Right lobe of liver (tissue), 6 donors: ENCODE measurements around the gene ACO1. TPM values are rescaled to one million over a fixed set of nuclear protein-coding genes. Genes with fewer than 3 reads are reported as not detected.
A peak's percentile ranks its signal among the peaks of the same experiment; 100 is the strongest.

Experiments used
- ATAC-seq, 4 donors: fragments of 200-7000 bp; cut with Tn5 transposase; one replicate each; pipeline ENCODE4 v1.9.1; 2020; ENCODE audit warnings: mild to moderate bottlenecking in 4 of 4, moderate library complexity in 4 of 4
- DNase-seq, 3 donors: peaks; one replicate each; pipeline ENCODE4 v3.0.0-alpha.2; 2020
- H3K27ac ChIP-seq, 3 donors: fragments of 200-600 bp; one replicate each; pipeline ENCODE4 v1.8.0; 2022
- H3K27me3 ChIP-seq, 2 donors: fragments of 200-600 bp; one replicate each; pipeline ENCODE4 v1.8.0; 2022
- H3K36me3 ChIP-seq, 4 donors: fragments of 200-600 bp; sonication (generic) in 1 of 4; one replicate each; pipeline versions ENCODE4 v1.5.1 to v1.8.0; 2017 to 2022; ENCODE audit warnings: control low read depth in 1 of 4
- H3K4me1 ChIP-seq, 4 donors: fragments of 200-600 bp; sonication (generic) in 1 of 4; one replicate each; pipeline versions ENCODE4 v1.5.1 to v1.8.0; 2017 to 2022; ENCODE audit warnings: control low read depth in 1 of 4
- H3K4me3 ChIP-seq, 3 donors: fragments of 200-600 bp; one replicate each; pipeline ENCODE4 v1.8.0; 2022
- H3K9me3 ChIP-seq, 4 donors: fragments of 200-600 bp; sonication (generic) in 1 of 4; one replicate each; pipeline versions ENCODE4 v1.5.1 to v1.8.0; 2017 to 2022; ENCODE audit warnings: control low read depth in 1 of 4
- CTCF ChIP-seq, 4 donors: fragments of 200-600 bp in 3 of 4; fragments of 450-650 bp in 1 of 4; IDR thresholded peaks; one replicate each; pipeline versions ENCODE4 v1.5.1 to v1.8.0; 2016 to 2022; ENCODE audit warnings: antibody characterized with exemption in 4 of 4, mild to moderate bottlenecking in 2 of 4
- POLR2A ChIP-seq: fragments of 450-650 bp; IDR thresholded peaks from one replicate; pipeline ENCODE4 v1.6.1; 2017; ENCODE audit warnings: antibody characterized with exemption, mild to moderate bottlenecking
- WGBS: methylation state at CpG from one replicate; pipeline ENCODE4 v1.1.6; 2018; ENCODE audit warnings: low coverage, low lambda C conversion rate; ENCODE audit not compliant: insufficient coverage; ENCODE audit errors: missing lambda C conversion rate; 5-methylcytosine and 5-hydroxymethylcytosine counted together
- intact Hi-C, 2 donors: fragments of 100-400 bp; cut with DNase I; formaldehyde crosslinking; loops; one replicate each; pipeline versions ENCODE4 v1.11.2 to v1.14.1; 2022
- long read RNA-seq: library from polyadenylated mRNA; unstranded; transcript quantifications from one replicate; pipeline ENCODE4 v2.0.0, GENCODE V29; 2019
- total RNA-seq, 6 experiments: library from RNA; depleted of rRNA in 2 of 6; stranded (reverse); fragments of >200 nt in 2 of 6; fragmentation: NEBNext Ultra II Directional in 3 of 6; extraction: Animal tissue kit (Norgen Biotek cat#: 25700) in 3 of 6; gene quantifications; one replicate each; pipeline versions ENCODE4 v1.1.0 to v1.2.4, GENCODE V29; 2016 to 2023
- donor health status: DM: no; HTN: yes; CAD: no.
- donor health status: DM: no; HTN: no; CAD: no.
- donor health status: DM: no; HTN: no; CAD: no.
- donor health status: DM: no; HTN: yes; CAD: no.
- donor health status: DM: no; HTN: yes; CAD: no.

ACO1 gene
- total RNA-seq = 100 to 1,000 TPM in 3 of 6 experiments, 10 to 100 TPM in 3; 75.4 to 108 (median 98.1) TPM
- long read RNA-seq, full-length matches to known transcripts = 15 of 38 reads
- long read RNA-seq, partial matches to known transcripts = 19 of 38 reads
- long read RNA-seq, other reads (novel, unspliced or antisense) = 4 of 38 reads

- Histone ChIP-seq H3K4me1 (peaks cover 0 to 46% (median 19%) of the 10 kb centered on the region in 4 donors), H3K36me3 (no peaks in the 10 kb centered on the region), H3K27ac (peak within 1 kb of the TSS; percentile 89 to 94 (median 91)), H3K27me3 (no peaks in the 10 kb centered on the region), H3K9me3 (no peaks in the 10 kb centered on the region), H3K4me3 (peak within 1 kb of the TSS; percentile 71 to 92 (median 72))
- DNase-seq = peak; percentile 96
- under 1% methylated on average over 37 of the region's 73 CpGs for WGBS
- TF ChIP-seq POLR2A (peak; percentile 97), CTCF (IDR thresholded peaks at IDR 0.05) (peak in 3 of 4 donors; percentile 6 to 20 (median 13))
- intact Hi-C loops = loop anchor here in 1 of 2 donors (5.0 kb wide), 1 partner anchor 38 kb away; no protein-coding TSS in a partner anchor
- ATAC-seq = peak; percentile 93 to 97 (median 94)
These were observed at the start of gene ACO1 for GRCh38 chr9:32384364-32385151. Gene ACO1 (plus strand): TSS chr9:32384643. CDS start chr9:32405507, 20,864 bp downstream.

GRCh38 chr9:32334916-32335895 lies 49.2 kb upstream of the ACO1 start:
- DNase-seq (no peak), ATAC-seq (no peak)
- 61% methylated on average over 6 of the region's 6 CpGs for WGBS
- Histone ChIP-seq H3K4me1 (no peaks in the 10 kb centered on the region), H3K36me3 (no peaks in the 10 kb centered on the region), H3K9me3 (no peaks in the 10 kb centered on the region), H3K27me3 (no peaks in the 10 kb centered on the region), H3K27ac (no peak overlapping the region), H3K4me3 (no peak overlapping the region)
- intact Hi-C loops = no loop called here
- TF ChIP-seq POLR2A (no peak), CTCF (IDR thresholded peaks at IDR 0.05) (no peak)

GRCh38 chr9:32339424-32339823 lies 45.0 kb upstream of the ACO1 start:
- H3K4me3 ChIP-seq = no peak overlapping the region
- H3K4me1 ChIP-seq = no peaks in the 10 kb centered on the region
- 92% methylated on average over 2 of the region's 2 CpGs for whole genome bisulfite sequencing
- no peaks in the 10 kb centered on the region for H3K36me3 ChIP-seq
- no peak for TF ChIP-seq CTCF (IDR thresholded peaks at IDR 0.05)
- TF ChIP-seq POLR2A = no peak
- no peak overlapping the region for H3K27ac ChIP-seq
- H3K9me3 ChIP-seq = no peaks in the 10 kb centered on the region
- H3K27me3 ChIP-seq = no peaks in the 10 kb centered on the region
- ATAC-seq = no peak
- DNase-seq = no peak
- intact Hi-C loops = no loop called here

- TF ChIP-seq POLR2A = no peak
- no peak for TF ChIP-seq CTCF (IDR thresholded peaks at IDR 0.05)
These were observed 44.1 kb upstream of the ACO1 start for GRCh38 chr9:32340361-32340760.

More at GRCh38 chr9:32340361-32340760, 44.1 kb upstream of the ACO1 start:
- 39% methylated on average over 4 of the region's 5 CpGs for WGBS
- ATAC-seq = no peak
- no peak overlapping the region for H3K4me3 ChIP-seq
- H3K9me3 ChIP-seq = no peaks in the 10 kb centered on the region
- H3K27me3 ChIP-seq = no peaks in the 10 kb centered on the region
- intact Hi-C loops = no loop called here
- no peaks in the 10 kb centered on the region for H3K36me3 ChIP-seq
- no peak for DNase-seq
- H3K27ac ChIP-seq = no peak overlapping the region
- no peaks in the 10 kb centered on the region for H3K4me1 ChIP-seq
